ENCODE data around the gene NLGN4X. TPM values are rescaled to one million over a fixed set of nuclear protein-coding genes. Genes with fewer than 3 reads are reported as not detected.

NLGN4X gene
- total RNA-seq, 1 experiment from 2014 or later, result 0.05 TPM

- H3K4me2 ChIP-seq (ENCODE audit: low read length), result no peak overlapping the region
- intact Hi-C loops (cut with micrococcal nuclease), result no loop called here
- H3K9me3 ChIP-seq (ENCODE audit: control insufficient read depth in 1 of 2, insufficient read depth in 1 of 2, low read depth in 1 of 2, low read length in 2 of 2), result no peaks in the 10 kb centered on the region
- H3K9ac ChIP-seq (ENCODE audit: low read length), result no peak overlapping the region
- DNase-seq (ENCODE audit: low read depth, low spot score) (no peak), ATAC-seq (no peak)
- no TSS peak for BruUV-seq (replicated peaks)
- no peaks in the 10 kb centered on the region for H3K27me3 ChIP-seq (ENCODE audit: insufficient read depth, low read length)
- no peaks in the 10 kb centered on the region for H3K79me2 ChIP-seq (ENCODE audit: insufficient read depth, low read length)
- H3K36me3 ChIP-seq (ENCODE audit: control insufficient read depth in 1 of 2, insufficient read depth in 2 of 2, low read length in 2 of 2), result no peaks in the 10 kb centered on the region
- TF ChIP-seq EZH2 (IDR thresholded peaks at IDR 0.05), result no peak
- no peak for TF ChIP-seq ZNF274 (IDR thresholded peaks at IDR 0.05; ENCODE audit: low read depth, low read length)
- no peak for TF ChIP-seq MAX (IDR thresholded peaks at IDR 0.05)
- TF ChIP-seq SRF (IDR thresholded peaks at IDR 0.05; ENCODE audit: low read depth), result no peak
- no peak for TF ChIP-seq CTCF (IDR thresholded peaks at IDR 0.05 in 2 of 3, conservative IDR thresholded peaks at IDR 0.05 in 1 of 3; ENCODE audit: borderline replicate concordance in 1 of 3, insufficient read depth in 1 of 3, low read depth in 2 of 3, low read length in 2 of 3)
- TF ChIP-seq TCF7L2 (IDR thresholded peaks at IDR 0.05; ENCODE audit: borderline replicate concordance, extremely low read depth, insufficient read depth, insufficient read length), result no peak
- TF ChIP-seq SP1 (IDR thresholded peaks at IDR 0.05; ENCODE audit: low read depth), result no peak
- no peak for TF ChIP-seq REST (IDR thresholded peaks at IDR 0.05; ENCODE audit: low read depth)
- no peak for TF ChIP-seq FOSL1 (IDR thresholded peaks at IDR 0.05; ENCODE audit: low read depth)
- TF ChIP-seq CBX3 (IDR thresholded peaks at IDR 0.05; ENCODE audit: low read depth), result no peak
- TF ChIP-seq CEBPB (IDR thresholded peaks at IDR 0.05; ENCODE audit: low read depth), result no peak
- TF ChIP-seq EZH2phosphoT487 (IDR thresholded peaks at IDR 0.05; ENCODE audit: borderline replicate concordance), result no peak
- no peak for TF ChIP-seq POLR2AphosphoS5 (IDR thresholded peaks at IDR 0.05; ENCODE audit: low read depth, low read length)
- no peak for TF ChIP-seq ATF3 (IDR thresholded peaks at IDR 0.05)
- no peaks in the 10 kb centered on the region for H4K20me1 ChIP-seq (ENCODE audit: insufficient read depth)
- no peaks in the 10 kb centered on the region for H3K4me1 ChIP-seq (ENCODE audit: control insufficient read depth in 1 of 2, insufficient read depth in 2 of 2, low read length in 2 of 2)
- no peak overlapping the region for H2AFZ ChIP-seq (ENCODE audit: low read depth, low read length, poor library complexity, severe bottlenecking)
- RAD21 ChIA-PET (ENCODE audit: low non-redundant PET in 1 of 2, low total read pairs in 2 of 2, uncharacterized antibody in 2 of 2, unreplicated experiment in 2 of 2), result no interaction called here
- H3K4me3 ChIP-seq (replicated peaks in 1 of 2; ENCODE audit: low read depth in 1 of 2, low read length in 2 of 2), result no peak overlapping the region
- POLR2A ChIA-PET, result no interaction called here
- H3K9me2 ChIP-seq (ENCODE audit: insufficient read depth), result no peaks in the 10 kb centered on the region
- no peak overlapping the region for H3K27ac ChIP-seq (ENCODE audit: low read depth, low read length)
- CTCF ChIA-PET, result no interaction called here
Measured at GRCh38 chrX:6129195-6129594, 99.5 kb downstream of the NLGN4X start.

Data from HCT116 (cell line).